Measurements from ENCODE around the gene DRGX. TPM values are rescaled to one million over a fixed set of nuclear protein-coding genes. Genes with fewer than 3 reads are reported as not detected.

Gene DRGX
- total and polyA plus RNA-seq, 2 of the 4 experiments (the other 2 are of a cell fraction) = not detected

GRCh38 chr10:49369216-49370162, 26.4 kb downstream of the DRGX start:
- no peak for TF ChIP-seq RAD21 (IDR thresholded peaks at IDR 0.05; ENCODE audit: low read length)
- TF ChIP-seq FOS (IDR thresholded peaks at IDR 0.05; ENCODE audit: low read depth, low read length) = no peak
- no peak for TF ChIP-seq MAZ (IDR thresholded peaks at IDR 0.05; ENCODE audit: borderline replicate concordance, low read depth, low read length)
- no peak for TF ChIP-seq MXI1 (IDR thresholded peaks at IDR 0.05; ENCODE audit: borderline replicate concordance, low read depth, low read length)
- TF ChIP-seq CTCF (conservative IDR thresholded peaks at IDR 0.05; ENCODE audit: low read depth, low read length) = no peak
- no peak for TF ChIP-seq BHLHE40 (IDR thresholded peaks at IDR 0.05; ENCODE audit: low read depth, low read length)
- no peak for TF ChIP-seq RCOR1 (IDR thresholded peaks at IDR 0.05; ENCODE audit: insufficient replicate concordance, low read length)
- no peaks in the 10 kb centered on the region for H3K9me3 ChIP-seq (ENCODE audit: control insufficient read depth, insufficient read depth, low read length)
- no peak overlapping the region for H4K5ac ChIP-seq (ENCODE audit: low read depth, low read length)
- no peak overlapping the region for H3K18ac ChIP-seq (ENCODE audit: low read depth, low read length)
- no peak overlapping the region for H4K8ac ChIP-seq (ENCODE audit: low read depth in 2 of 2, low read length in 2 of 2)
- in situ Hi-C loops (cut with MboI; ENCODE audit: low sequenced_read_pairs) (no loop called here), intact Hi-C loops (cut with micrococcal nuclease) (no loop called here), dilution Hi-C loops (cut with HindIII; ENCODE audit: low sequenced_read_pairs, unreplicated experiment) (no loop called here)
- WGBS, 2 experiments (ENCODE audit: extremely low coverage in 2 of 2, insufficient read length in 1 of 2) = 68% methylated on average over 5 of the region's 14 CpGs; no CpG with 5 or more reads in 1 of the 2 experiments
- no peak overlapping the region for H3K9ac ChIP-seq (ENCODE audit: low read depth, low read length)
- H3K36me3 ChIP-seq (ENCODE audit: control insufficient read depth, insufficient read depth, low read length) = no peaks in the 10 kb centered on the region
- no peaks in the 10 kb centered on the region for H4K20me1 ChIP-seq (ENCODE audit: insufficient read depth, low read length)
- H3K56ac ChIP-seq (ENCODE audit: extremely low read depth, insufficient read depth, low read length) = no peak overlapping the region
- H3K14ac ChIP-seq (replicated peaks; ENCODE audit: low read depth, low read length) = no peak overlapping the region
- no peak overlapping the region for H2AK9ac ChIP-seq (replicated peaks; ENCODE audit: low read depth, low read length, poor library complexity)
- no peak overlapping the region for H3K4me3 ChIP-seq (ENCODE audit: insufficient read depth, low read depth, low read length)
- no peaks in the 10 kb centered on the region for H3K9me1 ChIP-seq (ENCODE audit: insufficient read depth, low read length)
- no peak overlapping the region for H3K27ac ChIP-seq (ENCODE audit: insufficient read depth, low read length)
- H3K4me2 ChIP-seq (ENCODE audit: low read depth, low read length) = no peak overlapping the region
- H2AFZ ChIP-seq (replicated peaks; ENCODE audit: low read length, poor library complexity) = no peak overlapping the region
- H3K79me1 ChIP-seq (ENCODE audit: low read depth in 1 of 2, low read length in 2 of 2) = no peaks in the 10 kb centered on the region
- no peak overlapping the region for H2BK15ac ChIP-seq (ENCODE audit: low read depth, low read length)
- H2BK20ac ChIP-seq (ENCODE audit: low read depth, low read length) = no peak overlapping the region
- H3K27me3 ChIP-seq (ENCODE audit: control insufficient read depth, insufficient read depth, low read length) = peaks cover 15% of the 10 kb centered on the region
- POLR2A ChIA-PET (ENCODE audit: unreplicated experiment) = no interaction called here
- no peak for DNase-seq
- H2AK5ac ChIP-seq (ENCODE audit: low read depth, low read length) = no peak overlapping the region
- no peak overlapping the region for H4K91ac ChIP-seq (ENCODE audit: insufficient read depth, low read depth, low read length)
- no peak overlapping the region for H3K4ac ChIP-seq (ENCODE audit: low read depth, low read length)
- no peak for ATAC-seq (ENCODE audit: low read depth)
- H2BK120ac ChIP-seq (ENCODE audit: low read depth, low read length) = no peak overlapping the region
- H3K23ac ChIP-seq (ENCODE audit: low read depth, low read length) = no peak overlapping the region
- no peaks in the 10 kb centered on the region for H3K4me1 ChIP-seq (ENCODE audit: control insufficient read depth, insufficient read depth, low read length)
- no TSS peak for BruUV-seq (replicated peaks)
- CTCF ChIA-PET = no interaction called here
- no peak overlapping the region for H2BK5ac ChIP-seq (ENCODE audit: low read depth, low read length, poor library complexity, severe bottlenecking)

All from IMR-90 (cell line).